ENCODE results near the gene GRPEL1. TPM values are rescaled to one million over a fixed set of nuclear protein-coding genes. Genes with fewer than 3 reads are reported as not detected.
"Not testable (repeated sequence)": the region's sequence is repeated elsewhere in the genome, so short reads cannot be mapped to it uniquely, and the experiment has no call there.

GRPEL1 gene
- total RNA-seq, 2 donors from 2014 or later, result 6.6 to 10.6 TPM

DNA sequence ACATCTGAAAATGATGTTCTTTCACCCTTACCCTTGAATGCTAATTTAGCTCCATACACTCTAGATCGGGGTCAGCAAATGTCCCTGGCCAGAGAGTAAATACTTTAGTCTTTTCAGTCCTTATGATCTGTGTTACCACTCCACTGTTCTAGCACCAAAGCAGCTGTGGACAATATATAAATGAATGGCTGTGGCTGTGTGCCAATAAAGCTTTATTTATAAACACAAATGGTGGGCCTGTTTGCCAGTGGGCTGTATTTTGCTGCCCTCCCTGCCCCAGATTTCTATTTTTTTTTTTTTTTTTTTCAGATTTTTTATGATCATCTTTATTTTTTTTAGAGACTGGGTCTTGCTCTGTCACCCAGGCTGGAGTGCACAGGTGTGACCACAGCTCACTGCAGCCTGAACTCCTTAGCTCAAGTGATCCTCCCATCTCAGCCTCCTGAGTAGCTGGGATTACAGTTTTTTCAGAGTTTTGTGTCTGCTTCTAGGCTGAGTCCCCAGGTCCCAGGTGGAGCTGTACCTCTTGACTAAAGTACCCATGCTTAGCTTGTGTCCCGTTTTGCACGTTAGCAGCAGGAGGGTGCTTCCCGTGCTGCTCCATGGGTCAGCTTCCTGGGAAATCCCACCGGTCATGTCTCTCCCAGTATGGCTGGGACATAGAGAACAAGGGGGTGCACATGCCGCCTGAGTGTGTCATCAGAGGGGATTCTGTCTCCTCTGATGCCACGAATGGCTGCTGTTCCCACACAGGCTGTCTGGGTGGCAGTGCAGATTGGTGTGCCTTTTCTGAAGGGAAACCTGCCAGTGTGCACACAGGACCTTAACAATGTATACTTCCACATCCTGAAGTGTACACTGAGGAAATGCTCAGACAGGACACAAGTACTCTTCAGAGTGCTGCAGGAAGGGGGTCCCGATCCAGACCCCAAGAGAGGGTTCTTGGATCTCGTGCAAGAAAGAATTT is 16.0 kb upstream of the GRPEL1 start:
- Histone ChIP-seq H3K4me3 (no peak overlapping the region), H3K36me3 (replicated peaks in 1 of 2; ENCODE audit: insufficient read depth in 1 of 2, low read depth in 2 of 2) (no peaks in the 10 kb centered on the region), H3K9me3 (no peaks in the 10 kb centered on the region), H3K4me1 (peaks cover 17% of the 10 kb centered on the region), H3K27ac (no peak overlapping the region), H3K27me3 (no peaks in the 10 kb centered on the region)
- TF ChIP-seq, protein P1, sequence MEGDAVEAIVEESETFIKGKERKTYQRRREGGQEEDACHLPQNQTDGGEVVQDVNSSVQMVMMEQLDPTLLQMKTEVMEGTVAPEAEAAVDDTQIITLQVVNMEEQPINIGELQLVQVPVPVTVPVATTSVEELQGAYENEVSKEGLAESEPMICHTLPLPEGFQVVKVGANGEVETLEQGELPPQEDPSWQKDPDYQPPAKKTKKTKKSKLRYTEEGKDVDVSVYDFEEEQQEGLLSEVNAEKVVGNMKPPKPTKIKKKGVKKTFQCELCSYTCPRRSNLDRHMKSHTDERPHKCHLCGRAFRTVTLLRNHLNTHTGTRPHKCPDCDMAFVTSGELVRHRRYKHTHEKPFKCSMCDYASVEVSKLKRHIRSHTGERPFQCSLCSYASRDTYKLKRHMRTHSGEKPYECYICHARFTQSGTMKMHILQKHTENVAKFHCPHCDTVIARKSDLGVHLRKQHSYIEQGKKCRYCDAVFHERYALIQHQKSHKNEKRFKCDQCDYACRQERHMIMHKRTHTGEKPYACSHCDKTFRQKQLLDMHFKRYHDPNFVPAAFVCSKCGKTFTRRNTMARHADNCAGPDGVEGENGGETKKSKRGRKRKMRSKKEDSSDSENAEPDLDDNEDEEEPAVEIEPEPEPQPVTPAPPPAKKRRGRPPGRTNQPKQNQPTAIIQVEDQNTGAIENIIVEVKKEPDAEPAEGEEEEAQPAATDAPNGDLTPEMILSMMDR (IDR thresholded peaks at IDR 0.05), result no peak
- TF ChIP-seq POLR2A (IDR thresholded peaks at IDR 0.05), result no peak
- ATAC-seq (no peak), DNase-seq (no peak)
- 72 to 77% methylated on average over 9 of the region's 9 CpGs for WGBS, 2 donors
- intact Hi-C loops (cut with DNase I), result no loop called here

DNA sequence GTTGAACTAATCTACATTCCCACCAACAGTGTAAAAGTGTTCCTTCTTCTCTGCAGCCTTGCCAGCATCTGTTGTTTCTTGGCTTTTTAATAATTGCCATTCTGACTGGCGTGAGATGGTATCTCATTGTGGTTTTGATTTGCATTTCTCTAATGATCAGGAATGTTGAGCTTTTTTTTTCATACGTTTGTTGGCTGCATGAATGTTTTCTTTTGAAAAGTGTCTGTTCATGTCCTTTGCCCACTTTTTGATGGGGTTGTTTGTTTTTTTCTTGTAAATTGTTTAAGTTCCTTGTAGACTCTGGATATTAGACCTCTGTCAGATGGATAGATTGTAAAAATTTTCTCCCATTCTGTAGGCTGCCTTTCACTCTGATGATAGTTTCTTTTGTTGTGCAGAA is 12.0 kb upstream of the GRPEL1 start:
- H3K4me3 ChIP-seq; H3K27me3 ChIP-seq; H3K4me1 ChIP-seq; H3K36me3 ChIP-seq (replicated peaks in 1 of 2; ENCODE audit: insufficient read depth in 1 of 2, low read depth in 2 of 2); ATAC-seq; H3K27ac ChIP-seq; DNase-seq; H3K9me3 ChIP-seq: not testable (repeated sequence)
- 88% methylated on average over 2 of the region's 2 CpGs for WGBS, 2 donors
- intact Hi-C loops (cut with DNase I), result loop anchor here (10.0 kb wide), 1 partner anchor 105 kb away; no protein-coding TSS in a partner anchor

DNA sequence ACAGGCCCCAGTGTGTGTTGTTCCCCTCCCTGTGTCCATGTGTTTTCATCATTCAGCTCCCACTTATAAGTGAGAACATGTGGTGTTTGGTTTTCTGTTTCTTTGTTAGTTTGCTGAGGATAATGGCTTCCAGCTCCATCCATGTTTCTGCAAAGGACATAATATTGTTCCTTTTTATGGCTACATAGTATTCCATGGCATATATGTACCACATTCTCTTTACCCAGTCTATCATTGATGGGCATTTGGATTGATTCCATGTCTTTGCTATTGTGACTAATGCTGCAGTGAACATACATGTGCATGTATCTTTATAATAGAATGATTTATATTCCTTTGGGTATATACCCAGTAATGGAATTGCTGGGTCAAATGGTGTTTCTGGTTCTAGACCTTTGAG is 11.6 kb upstream of the GRPEL1 start:
- intact Hi-C loops (cut with DNase I), result loop anchor here (10.0 kb wide), 1 partner anchor 105 kb away; no protein-coding TSS in a partner anchor

DNA sequence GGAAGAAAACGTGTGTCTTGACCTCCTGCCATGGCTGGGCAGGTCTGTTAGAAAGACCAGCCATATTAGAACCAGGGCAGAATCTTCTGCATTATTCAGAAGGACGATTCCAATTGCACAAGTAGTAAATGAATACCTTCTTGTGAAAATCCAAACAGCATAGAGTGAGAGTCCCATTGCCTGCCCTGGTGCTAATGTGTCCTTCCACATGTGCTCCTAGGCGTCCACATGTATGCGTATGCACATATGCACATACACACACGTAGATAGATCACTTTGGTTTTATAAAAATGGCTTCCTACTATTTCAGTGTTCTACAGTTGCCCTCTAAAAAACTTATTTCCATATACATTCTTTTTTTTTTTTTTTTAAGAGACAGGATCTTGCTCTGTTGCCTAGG is 10.2 kb upstream of the GRPEL1 start:
- no peaks in the 10 kb centered on the region for H3K36me3 ChIP-seq (replicated peaks in 1 of 2; ENCODE audit: insufficient read depth in 1 of 2, low read depth in 2 of 2)
- H3K4me1 ChIP-seq, result peaks cover 5% of the 10 kb centered on the region
- no peak for ATAC-seq
- no peaks in the 10 kb centered on the region for H3K27me3 ChIP-seq
- intact Hi-C loops (cut with DNase I), result loop anchor here (10.0 kb wide), 1 partner anchor 103 kb away; no protein-coding TSS in a partner anchor
- no peak overlapping the region for H3K27ac ChIP-seq
- no peak for DNase-seq
- 78% methylated on average over 5 of the region's 5 CpGs for WGBS, 2 donors
- no peak overlapping the region for H3K4me3 ChIP-seq
- TF ChIP-seq, protein P1 (IDR thresholded peaks at IDR 0.05), result no peak
- no peak for TF ChIP-seq POLR2A (IDR thresholded peaks at IDR 0.05)
- H3K9me3 ChIP-seq, result no peaks in the 10 kb centered on the region

More for the DNA sequence above, 11.6 kb upstream of the GRPEL1 start:
- not testable (repeated sequence) for H3K36me3 ChIP-seq (replicated peaks in 1 of 2; ENCODE audit: insufficient read depth in 1 of 2, low read depth in 2 of 2); H3K27ac ChIP-seq; H3K9me3 ChIP-seq; H3K4me1 ChIP-seq; H3K4me3 ChIP-seq; ATAC-seq; DNase-seq; H3K27me3 ChIP-seq

DNA sequence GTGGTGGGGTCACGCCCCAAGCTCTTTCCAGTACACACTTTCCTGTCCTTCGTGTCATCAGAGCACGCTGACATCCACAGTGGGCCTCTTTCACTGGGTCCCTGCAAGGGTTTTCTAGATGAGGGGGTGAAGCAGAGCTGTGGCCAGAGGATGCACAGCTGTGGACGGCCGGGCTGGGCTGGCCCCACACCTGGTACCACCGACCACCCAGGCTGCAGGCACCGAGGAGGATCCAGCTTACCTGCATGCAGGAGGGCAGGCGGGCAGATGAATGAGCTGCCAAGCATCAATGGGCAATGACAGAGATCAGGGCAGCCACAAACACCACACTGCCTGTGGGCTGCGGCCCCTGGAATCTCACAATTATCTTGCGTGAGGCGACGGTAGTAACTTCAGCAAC is 9.5 kb upstream of the GRPEL1 start:
- no peak for TF ChIP-seq POLR2A (IDR thresholded peaks at IDR 0.05)
- TF ChIP-seq, protein P1 (IDR thresholded peaks at IDR 0.05), result no peak
- WGBS, 2 donors, result 93% methylated on average over 3 to 12 of the region's 12 CpGs
- no peak for DNase-seq

More for the DNA sequence above, 9.5 kb upstream of the GRPEL1 start:
- Histone ChIP-seq H3K9me3 (no peaks in the 10 kb centered on the region), H3K27ac (no peak overlapping the region), H3K4me1 (peaks cover 5% of the 10 kb centered on the region), H3K4me3 (no peak overlapping the region), H3K27me3 (no peaks in the 10 kb centered on the region), H3K36me3 (replicated peaks in 1 of 2; ENCODE audit: insufficient read depth in 1 of 2, low read depth in 2 of 2) (no peaks in the 10 kb centered on the region)
- ATAC-seq, result no peak
- intact Hi-C loops (cut with DNase I), result loop anchor here (10.0 kb wide), 1 partner anchor 103 kb away; no protein-coding TSS in a partner anchor

All from body of pancreas (tissue), 4 donors.